DND-41 (cell line): ENCODE results near the gene ZNRF4.

Source experiments
- EZH2 ChIP-seq: IDR thresholded peaks from 3 replicates; pipeline ENCODE4 v1.6.1; 2012; ENCODE audit warnings: borderline replicate concordance, low read depth, mild to moderate bottlenecking, moderate library complexity, low read length, inconsistent platforms; ENCODE audit not compliant: severe bottlenecking
- TF ChIP-seq, protein P1 (sequence below): IDR thresholded peaks from 2 replicates; pipeline ENCODE4 v1.5.1; 2012; ENCODE audit warnings: borderline replicate concordance, low read length, moderate library complexity, mild to moderate bottlenecking; ENCODE audit not compliant: poor library complexity, severe bottlenecking; ENCODE audit errors: extremely low read depth

GRCh38 chr19:5447700-5448311 lies 7.4 kb upstream of the ZNRF4 start:
- no peak for TF ChIP-seq EZH2
- TF ChIP-seq, protein P1, sequence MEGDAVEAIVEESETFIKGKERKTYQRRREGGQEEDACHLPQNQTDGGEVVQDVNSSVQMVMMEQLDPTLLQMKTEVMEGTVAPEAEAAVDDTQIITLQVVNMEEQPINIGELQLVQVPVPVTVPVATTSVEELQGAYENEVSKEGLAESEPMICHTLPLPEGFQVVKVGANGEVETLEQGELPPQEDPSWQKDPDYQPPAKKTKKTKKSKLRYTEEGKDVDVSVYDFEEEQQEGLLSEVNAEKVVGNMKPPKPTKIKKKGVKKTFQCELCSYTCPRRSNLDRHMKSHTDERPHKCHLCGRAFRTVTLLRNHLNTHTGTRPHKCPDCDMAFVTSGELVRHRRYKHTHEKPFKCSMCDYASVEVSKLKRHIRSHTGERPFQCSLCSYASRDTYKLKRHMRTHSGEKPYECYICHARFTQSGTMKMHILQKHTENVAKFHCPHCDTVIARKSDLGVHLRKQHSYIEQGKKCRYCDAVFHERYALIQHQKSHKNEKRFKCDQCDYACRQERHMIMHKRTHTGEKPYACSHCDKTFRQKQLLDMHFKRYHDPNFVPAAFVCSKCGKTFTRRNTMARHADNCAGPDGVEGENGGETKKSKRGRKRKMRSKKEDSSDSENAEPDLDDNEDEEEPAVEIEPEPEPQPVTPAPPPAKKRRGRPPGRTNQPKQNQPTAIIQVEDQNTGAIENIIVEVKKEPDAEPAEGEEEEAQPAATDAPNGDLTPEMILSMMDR, result no peak
